GM18873 (cell line): Measurements from ENCODE around the gene ARHGEF28.

ENCODE experiments used
- ATAC-seq: cut with Tn5 transposase; IDR thresholded peaks from one replicate; pipeline ENCODE4 v1.9.1; 2021; ENCODE audit warnings: mild to moderate bottlenecking, moderate library complexity, moderate number of reproducible peaks; ENCODE audit not compliant: unreplicated experiment, low FRiP score

The ARHGEF28 gene

DNA sequence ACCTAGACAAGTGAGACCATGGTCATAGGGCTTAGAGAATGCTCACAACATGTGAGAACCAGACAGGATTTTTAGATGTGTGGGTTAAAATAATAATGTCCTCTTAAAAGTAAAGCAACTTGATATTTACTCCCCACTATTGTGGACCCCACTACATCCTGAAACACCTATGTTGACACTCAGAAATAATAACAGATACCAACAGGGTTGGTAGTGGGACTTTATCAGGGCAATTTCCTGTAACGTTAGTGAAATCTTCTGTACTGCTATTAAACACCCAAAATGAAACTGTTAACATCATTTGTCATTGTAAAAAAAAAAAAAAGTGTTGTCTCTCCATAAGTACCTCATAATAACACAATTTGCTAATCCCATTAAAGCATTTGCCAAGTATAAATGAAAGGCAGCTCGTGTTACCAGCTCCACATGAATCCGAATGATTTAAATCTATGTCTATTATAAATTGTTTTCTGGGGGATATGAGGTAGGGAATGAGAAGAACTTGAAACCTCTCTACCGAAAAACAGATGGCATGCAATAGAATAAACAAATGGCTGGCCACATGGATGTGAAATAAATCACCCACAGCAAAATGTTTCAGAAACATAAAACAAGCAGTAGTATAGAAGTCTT, 285.9 kb downstream of the ARHGEF28 start:
- no peak for ATAC-seq

DNA sequence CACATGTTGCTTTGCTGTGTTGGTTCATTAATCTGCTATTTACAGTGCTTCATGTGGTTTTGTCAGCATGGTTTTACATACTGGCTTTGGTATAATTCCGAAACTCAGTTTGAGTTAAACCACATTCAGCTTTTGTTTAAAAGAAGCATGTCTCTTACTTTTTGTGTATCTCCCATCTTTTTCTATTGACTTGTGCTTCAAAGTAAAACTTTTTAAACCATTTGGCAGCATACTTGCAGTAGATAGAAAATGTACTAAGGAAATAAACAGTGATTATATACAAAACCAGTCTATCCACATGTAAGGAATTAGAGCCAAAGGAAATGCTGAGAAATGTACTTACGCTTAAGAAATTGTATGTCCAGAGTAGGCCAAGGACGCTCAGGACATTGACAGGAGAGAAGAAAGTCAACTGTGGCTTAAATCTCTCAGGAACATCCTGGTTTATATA, 286.9 kb downstream of the ARHGEF28 start:
- no peak for ATAC-seq

DNA sequence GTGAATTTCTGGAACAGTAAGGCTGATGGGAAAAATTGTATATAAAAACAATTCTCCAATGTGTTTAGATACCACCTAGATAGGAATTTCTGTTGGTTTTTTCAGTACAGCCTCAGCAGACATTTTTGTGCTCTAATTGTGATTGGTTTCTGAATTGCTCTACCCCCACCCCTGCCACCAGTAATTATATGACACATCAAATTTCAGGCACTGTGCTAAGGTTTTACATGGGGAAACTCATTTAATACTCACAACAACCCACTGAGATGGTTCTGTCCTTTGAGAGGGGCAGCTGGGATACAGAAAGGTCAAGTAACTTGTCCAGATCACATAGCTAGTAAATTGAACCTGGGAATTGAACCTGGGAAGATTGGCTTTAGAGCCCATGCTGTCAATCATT, 288.0 kb downstream of the ARHGEF28 start:
- no peak for ATAC-seq

DNA sequence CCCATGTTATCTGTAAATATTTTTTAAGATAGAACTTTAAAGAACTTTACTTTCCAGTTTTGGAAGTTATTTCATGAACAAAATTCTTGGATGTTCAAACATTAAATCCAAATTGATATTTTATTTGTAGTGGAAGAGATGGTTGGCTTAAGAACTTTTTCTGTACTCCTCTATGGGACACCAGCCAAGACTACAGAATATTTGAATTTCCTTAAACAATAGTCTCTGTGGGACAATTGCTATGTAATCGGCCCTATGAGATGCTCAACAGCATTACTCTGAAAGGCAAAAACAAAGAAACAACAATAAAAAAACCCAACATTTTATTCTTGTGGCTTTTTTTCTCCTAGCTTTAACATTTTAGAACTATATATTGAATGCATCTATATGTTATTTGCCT, 289.3 kb downstream of the ARHGEF28 start:
- ATAC-seq: no peak

DNA sequence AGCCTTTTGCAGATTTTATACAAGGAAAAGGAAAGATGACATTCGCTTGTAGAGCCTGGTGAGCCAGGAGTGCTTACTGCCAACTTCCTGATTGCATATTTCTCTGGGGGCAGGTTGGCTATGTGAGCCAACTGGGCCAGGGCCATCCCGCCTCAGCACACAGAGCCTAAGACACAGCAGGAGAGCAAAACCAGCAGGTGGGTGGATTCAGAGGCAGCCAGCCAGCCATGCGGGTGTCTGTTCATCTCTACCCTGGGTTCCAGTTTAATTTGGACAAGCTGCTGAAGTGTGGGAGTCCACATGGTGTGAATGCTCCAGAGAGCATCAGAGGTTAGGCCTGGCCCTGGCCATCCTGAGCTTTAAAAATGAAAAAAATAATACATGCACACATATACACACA, 291.4 kb downstream of the ARHGEF28 start:
- no peak for ATAC-seq

DNA sequence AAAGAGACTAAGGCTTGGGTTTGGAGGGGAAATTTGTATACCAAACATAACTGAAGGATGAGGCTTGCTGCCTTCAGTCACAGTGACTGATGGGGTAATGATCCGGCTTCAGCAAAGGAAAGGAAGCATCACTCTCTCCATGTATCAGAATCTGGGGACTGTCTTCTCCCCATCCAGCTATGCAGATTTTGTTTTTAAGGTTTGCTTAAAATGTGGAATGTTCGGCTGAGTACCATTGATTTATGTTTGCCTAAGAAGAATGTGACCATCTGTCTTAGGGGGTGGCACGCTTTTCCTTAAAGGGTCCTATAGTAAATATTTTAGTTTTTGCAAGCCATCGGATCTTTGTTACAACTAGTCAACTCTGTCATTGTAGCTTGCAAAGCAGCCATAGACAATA, 291.9 kb downstream of the ARHGEF28 start:
- ATAC-seq: no peak

DNA sequence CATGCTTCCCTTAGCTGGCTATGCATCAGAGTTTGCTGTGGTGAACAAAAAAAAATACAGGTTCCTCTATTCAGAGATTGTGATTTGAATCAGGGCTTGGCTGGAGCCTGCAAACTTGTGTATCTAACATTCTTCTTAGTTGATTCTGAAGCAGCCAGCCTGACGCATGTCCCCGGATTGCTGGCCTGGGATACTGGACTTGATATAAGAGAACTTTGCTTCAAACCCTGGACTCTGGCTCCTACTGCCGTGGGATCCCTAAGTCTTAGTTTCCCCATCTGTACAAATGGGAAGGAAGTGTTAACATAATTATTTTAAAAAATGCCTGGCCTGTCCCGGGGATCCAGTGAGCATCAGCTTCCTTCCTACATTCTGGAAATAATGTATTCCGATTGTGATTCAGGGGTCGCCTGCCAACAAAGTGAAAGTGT, 292.8 kb downstream of the ARHGEF28 start:
- no peak for ATAC-seq

DNA sequence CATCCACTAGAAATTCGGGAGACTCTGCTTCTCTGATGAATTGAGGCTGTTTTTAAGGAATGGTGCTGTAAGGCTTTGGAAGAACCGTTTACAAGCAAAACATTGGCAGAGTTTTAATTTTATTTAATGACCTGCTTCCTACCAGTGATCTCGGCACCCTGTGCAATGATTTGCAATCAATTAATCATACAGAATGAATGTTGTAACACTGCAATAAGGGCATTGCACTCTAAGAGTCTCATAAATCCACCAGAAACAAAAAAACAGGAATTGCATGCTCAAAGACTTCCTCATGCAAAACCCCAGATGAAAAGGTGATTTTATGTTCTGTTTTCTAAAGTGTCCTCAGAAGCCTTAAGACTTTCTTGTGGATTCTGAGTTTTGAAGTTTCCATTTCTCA, 295.7 kb downstream of the ARHGEF28 start:
- ATAC-seq: no peak

DNA sequence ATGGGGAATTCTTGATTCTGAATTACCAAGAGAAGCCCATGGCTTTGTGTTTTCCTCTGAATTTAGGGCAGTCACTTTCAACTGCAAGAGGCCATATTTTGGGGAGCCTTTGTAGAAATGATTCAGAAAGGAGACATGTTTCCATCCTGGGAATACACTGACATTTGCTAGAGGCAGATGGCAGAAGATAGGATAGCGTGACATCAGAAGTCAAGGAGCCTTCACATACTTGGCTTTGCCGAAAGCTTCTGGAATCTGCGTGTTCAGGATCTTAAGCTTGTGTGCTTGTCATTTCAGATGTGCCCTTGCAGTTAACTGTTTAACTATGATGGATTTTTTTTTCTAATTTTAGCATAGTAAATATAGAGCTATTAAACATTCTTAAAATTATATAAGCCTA, 296.2 kb downstream of the ARHGEF28 start:
- no peak for ATAC-seq

DNA sequence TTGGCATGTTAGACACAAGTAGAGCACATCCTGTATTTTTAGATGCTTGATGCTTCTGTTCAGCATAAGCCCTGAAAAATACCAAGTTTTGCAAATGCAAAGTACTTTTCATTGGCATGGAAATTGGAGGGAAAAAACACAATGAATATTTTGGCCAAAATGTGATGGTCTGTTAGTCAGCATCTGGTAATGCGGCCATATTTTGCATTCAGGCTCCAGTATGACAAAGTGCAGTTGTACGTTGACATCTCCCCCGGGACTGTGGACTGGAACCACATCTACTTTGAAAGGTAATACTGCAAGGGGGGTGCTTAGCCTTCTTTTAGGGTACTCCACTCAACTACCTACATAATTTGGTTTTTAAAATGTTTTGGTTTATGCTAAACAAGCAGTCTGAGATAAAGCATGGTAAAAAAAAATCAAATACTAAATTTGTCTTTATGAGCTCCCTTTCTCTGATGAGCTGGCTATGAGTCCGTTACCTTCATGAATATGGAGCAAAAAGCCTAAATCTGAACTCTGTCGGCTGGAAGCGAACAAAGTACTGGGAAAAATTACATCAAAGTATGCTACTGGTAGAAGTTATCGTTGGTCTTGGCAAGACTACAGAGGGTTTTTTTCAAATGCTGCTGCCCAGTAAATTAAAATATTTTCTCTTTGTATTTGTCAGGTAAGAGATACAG, 297.0 kb downstream of the ARHGEF28 start:
- ATAC-seq: no peak

DNA sequence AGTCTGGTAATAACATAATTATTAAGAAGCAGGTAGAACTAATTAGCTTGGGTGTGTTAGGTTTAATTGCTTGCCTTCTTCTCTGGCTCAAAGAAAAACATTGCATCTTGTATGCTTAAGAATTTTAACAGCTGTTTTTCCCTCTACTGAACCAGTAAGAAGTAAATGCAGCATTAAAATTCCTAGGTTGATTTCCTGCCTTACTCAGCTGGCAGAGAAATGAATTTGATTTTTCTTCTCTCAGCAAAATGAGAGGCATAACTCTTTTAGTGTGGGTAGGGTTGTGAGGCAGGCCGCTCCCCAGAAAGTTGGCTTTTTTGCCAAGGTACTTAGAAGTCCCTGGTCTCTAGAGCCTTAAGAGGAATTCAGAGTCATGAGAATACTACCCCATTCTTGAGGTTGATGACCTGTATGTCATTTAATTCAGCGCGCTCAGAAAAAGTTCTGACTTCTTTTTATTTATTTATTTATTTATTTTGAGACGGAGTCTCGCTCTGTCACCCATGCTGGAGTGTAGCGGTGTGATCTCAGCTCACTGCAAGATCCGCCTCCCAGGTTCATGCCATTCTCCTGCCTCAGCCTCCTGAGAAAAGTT, 302.6 kb downstream of the ARHGEF28 start:
- ATAC-seq: no peak

DNA sequence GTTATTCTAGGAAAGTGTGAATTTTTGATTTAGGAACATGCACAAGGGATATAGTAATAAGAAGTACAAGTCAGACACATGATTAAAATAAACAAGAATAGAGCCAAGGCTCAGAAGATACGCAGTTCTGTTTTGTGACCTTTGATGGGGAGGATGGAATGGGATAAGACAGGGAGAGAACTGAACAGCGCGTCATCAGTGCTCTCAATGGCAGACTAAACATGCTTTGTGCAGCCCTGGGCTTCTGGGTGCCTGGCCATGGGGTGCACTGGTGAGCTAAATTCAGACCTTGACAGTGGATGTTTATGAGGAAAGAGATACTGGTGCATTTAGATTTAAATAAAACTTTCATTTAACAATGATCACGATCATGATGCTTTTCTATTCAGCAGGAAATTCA, 309.7 kb downstream of the ARHGEF28 start:
- no peak for ATAC-seq

DNA sequence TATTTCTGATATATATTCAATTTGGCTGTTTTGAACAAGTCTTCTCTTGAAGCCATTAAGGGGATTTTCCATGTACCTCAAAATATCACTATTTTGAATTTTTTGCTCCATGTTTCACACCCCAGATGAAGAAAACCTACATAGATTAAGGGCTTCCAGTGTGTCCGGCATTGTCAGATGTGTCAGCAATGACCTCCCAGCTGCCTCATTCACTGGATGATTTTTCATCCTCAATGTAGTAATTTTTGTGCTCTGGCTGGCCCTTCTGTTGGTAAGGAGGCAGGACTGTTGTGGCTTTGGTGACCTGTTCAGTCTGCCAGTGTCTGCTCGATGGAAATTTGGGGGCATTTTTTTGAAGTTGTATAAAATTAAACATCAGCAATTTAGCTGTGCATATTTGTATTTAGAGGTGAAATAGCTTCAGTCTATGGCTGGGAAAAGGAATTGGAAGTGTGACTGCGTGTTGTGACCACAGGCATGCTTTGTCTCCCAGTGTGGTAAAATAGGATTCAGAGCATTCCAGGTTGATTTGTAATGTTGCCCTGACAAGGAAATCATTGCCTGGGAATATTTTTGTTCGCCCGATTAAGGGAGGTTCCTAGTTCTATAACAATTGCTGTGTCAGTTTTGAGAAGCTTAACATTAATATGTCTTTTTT, 312.4 kb downstream of the ARHGEF28 start:
- no peak for ATAC-seq

DNA sequence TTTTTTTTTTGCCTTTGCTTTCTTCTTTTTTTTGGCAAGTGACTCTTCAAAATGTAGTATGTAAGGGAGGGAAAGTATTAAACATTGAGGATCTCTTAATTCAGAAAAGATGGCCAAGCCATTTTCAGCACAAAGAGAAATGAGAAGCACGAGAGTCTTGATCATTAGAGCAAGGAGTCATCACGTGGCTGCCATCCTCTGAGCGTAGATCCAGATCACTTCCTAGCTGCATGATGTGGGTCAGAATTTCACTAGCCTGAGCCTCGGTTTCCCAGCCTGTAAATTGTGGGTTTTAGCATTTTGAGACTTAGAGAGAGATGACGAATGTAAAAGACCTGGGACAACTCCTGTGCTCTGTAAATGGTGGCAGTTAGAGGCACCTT, 312.9 kb downstream of the ARHGEF28 start:
- no peak for ATAC-seq

DNA sequence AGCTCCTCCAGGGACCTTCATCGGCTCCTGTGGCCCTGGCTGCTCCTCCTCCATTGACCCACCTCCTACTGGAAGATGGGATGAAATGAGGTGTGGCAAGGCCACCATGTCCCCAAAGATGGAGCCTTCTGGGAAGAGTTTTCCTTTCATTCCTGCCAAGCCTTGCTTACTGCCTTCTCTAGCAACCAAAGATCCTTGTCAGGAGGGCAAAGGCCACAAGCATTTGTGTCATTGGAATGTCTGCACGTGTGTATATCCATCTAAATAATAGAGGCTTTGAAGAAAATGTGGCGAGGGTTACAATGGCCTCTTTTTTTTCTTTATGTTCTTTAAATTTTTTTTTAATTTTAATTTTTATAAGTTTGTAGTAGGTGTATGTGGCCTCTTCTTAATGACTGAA, 313.6 kb downstream of the ARHGEF28 start:
- no peak for ATAC-seq

DNA sequence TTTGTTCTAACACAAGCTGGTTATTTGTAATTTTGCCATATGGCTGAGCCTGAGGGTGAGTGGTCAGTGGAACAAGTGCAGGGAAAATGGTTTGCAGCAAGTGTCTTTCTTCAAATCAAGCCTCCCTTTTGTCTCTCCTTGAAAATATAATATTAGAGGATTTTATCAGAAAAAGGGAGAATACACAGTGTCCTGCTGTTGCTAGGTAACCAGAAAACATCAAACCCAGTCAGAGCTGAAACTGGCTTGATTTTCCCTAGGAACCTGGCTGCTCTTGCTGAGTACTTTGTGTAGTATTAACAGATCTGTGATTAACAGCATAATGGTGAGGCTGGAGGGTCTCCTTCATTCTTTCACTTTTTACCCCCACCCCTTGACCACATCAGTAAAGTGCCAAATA, 314.0 kb downstream of the ARHGEF28 start:
- no peak for ATAC-seq

DNA sequence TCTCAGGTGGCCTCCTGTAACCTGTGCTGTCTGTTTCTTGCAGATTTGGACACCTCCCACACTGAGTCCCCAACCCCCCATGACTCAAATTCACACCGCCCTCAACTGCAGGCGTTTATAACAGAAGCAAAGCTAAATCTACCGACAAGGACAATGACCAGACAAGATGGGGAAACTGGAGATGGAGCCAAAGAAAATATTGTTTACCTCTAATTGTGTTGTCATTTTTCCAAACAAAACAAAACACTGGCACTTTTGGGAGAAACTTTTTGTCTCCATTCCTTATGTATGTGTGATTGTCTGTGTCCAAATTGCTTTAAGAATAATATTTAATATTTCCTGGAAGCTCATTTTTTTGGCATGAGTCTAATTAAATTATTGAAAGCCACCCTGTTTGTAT, 314.8 kb downstream of the ARHGEF28 start:
- no peak for ATAC-seq

DNA sequence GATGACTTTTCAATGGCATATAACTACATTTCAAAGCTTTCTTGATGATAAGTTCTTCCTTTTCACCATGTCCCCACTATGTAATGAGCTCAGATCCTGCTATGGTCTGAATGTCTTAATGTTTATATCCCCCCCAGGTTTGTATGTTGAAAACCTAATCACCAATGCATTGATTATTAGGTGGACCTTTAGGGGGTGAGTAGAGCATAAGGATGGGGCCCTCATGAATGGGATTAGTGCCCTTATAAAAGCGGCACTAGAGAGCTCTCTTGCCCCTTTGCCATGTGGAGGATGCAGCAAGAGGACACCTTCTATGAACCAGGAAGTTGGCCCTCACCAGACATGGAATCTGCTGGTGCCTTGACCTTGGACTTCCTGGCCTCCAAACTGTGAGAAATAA, 316.8 kb downstream of the ARHGEF28 start:
- no peak for ATAC-seq

DNA sequence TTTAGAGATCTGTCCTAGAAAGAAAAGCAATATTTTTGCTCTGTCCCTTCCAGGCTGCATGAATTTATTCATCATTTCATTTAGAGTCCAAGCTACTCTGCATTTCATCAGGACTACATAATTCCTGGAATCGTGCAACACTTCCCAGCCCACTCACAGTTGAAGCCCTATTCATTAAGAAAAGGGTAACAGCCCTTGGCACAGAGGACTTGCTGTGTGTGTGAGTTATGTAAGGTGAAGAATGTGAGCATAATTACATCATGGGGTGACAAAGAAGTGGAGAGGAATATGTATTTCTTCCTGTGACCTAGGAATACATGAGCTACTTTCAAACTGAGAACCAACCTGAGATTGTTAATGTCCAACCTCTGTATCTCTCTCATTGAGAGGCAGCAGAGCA, 317.4 kb downstream of the ARHGEF28 start:
- ATAC-seq: no peak

DNA sequence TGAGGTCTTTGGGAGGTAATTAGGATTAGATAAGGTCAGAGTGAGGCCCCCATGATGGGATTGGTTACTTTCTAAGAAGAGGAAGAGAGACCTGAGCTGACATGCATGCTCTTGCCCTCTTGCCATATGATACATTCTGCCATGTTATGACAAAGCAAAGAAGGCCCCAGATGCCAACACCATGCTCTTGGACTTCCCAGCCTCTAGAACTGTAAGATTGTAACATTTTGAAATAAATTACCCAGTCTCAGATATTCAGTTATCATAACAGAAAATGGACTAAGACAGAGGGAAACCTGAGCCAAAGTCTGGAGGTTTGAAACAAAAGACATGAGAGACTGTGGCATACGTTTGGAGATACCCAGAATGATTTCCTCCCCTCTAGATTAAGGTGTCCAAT, 318.6 kb downstream of the ARHGEF28 start:
- ATAC-seq: no peak

DNA sequence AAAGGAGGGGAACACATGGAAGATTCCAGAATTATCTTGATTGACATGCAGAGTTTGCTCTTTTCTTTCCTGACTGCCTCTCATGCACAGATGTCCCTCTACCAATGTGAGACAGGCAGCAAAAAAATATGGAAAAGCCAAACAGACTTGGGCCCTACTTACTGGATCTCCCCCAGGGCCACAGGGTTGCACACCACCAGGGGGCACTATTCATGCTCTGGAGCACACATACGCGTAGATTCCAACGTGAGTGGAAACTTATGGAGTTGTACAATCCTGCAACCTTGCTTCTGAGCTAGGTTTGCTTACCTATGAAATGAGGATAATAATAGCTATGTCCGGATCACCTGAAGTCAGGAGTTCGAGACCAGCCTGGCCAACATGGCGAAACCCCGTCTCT, 319.5 kb downstream of the ARHGEF28 start:
- ATAC-seq: no peak

DNA sequence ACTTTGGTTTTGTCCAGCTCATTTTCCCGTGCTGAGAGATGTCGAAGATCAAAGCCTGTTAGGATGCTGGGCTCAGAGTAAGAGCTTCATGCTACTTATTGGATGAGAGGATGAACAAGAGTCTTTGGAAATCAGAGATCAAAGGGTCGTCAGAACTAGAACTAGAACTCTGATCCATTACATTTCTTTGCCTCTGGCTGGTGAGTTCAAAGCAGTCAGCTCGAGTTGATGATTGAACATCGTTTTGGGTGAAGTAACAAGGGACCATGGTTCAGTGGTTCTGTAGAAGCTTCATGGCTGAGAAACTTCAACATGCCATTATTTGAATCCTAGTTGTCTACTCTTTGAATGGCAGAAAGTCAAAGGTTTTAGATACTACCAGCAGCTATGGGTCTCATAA, 320.3 kb downstream of the ARHGEF28 start:
- no peak for ATAC-seq
